ENCODE results near the gene ATP5F1C.

The ATP5F1C gene

DNA sequence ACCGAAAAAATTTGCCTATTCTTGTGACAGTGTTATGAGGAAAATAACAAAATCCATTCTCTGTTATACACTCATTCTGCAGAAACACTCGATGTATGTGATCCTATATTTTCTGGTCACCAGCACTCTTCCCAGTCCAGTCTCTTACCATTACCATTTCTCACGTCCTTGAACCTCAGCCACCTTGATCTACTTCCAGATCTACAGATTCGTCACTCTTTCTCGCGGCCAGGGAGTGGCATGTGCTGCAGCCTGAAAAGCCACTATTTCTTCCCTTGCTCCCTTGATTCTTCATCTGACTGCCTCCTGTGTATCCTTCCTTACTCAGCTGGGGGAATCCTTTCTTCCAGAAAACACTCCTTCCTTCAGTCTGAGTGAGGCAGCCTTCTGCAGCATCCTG is 16.2 kb downstream of the ATP5F1C start (continued):
- TF ChIP-seq, protein P1, sequence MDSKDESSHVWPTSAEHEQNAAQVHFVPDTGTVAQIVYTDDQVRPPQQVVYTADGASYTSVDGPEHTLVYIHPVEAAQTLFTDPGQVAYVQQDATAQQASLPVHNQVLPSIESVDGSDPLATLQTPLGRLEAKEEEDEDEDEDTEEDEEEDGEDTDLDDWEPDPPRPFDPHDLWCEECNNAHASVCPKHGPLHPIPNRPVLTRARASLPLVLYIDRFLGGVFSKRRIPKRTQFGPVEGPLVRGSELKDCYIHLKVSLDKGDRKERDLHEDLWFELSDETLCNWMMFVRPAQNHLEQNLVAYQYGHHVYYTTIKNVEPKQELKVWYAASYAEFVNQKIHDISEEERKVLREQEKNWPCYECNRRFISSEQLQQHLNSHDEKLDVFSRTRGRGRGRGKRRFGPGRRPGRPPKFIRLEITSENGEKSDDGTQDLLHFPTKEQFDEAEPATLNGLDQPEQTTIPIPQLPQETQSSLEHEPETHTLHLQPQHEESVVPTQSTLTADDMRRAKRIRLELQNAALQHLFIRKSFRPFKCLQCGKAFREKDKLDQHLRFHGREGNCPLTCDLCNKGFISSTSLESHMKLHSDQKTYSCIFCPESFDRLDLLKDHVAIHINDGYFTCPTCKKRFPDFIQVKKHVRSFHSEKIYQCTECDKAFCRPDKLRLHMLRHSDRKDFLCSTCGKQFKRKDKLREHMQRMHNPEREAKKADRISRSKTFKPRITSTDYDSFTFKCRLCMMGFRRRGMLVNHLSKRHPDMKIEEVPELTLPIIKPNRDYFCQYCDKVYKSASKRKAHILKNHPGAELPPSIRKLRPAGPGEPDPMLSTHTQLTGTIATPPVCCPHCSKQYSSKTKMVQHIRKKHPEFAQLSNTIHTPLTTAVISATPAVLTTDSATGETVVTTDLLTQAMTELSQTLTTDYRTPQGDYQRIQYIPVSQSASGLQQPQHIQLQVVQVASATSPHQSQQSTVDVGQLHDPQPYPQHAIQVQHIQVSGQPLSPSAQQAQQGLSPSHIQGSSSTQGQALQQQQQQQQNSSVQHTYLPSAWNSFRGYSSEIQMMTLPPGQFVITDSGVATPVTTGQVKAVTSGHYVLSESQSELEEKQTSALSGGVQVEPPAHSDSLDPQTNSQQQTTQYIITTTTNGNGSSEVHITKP (tag by site-specific recombination; IDR thresholded peaks at IDR 0.05): no peak
- TF ChIP-seq GLIS1 (tag by site-specific recombination; IDR thresholded peaks at IDR 0.05) (no peak), ZNF157 (tag by site-specific recombination; IDR thresholded peaks at IDR 0.05) (no peak), ZSCAN30 (tag by site-specific recombination; IDR thresholded peaks at IDR 0.05) (no peak), ZNF585B (tag by site-specific recombination; IDR thresholded peaks at IDR 0.05) (no peak), ZFP69B (tag by site-specific recombination; IDR thresholded peaks at IDR 0.05) (no peak)

- TF ChIP-seq ATF2 (tag by site-specific recombination; IDR thresholded peaks at IDR 0.05; ENCODE audit: low read depth) (no peak), ZNF140 (tag by site-specific recombination; IDR thresholded peaks at IDR 0.05) (no peak), ZNF280C (tag by site-specific recombination; IDR thresholded peaks at IDR 0.05) (no peak), ZNF629 (tag by site-specific recombination; IDR thresholded peaks at IDR 0.05) (no peak), ZNF292 (tag by site-specific recombination; IDR thresholded peaks at IDR 0.05; ENCODE audit: borderline replicate concordance, low read depth) (no peak), ZFP3 (tag by site-specific recombination; IDR thresholded peaks at IDR 0.05; ENCODE audit: low read depth) (no peak), ZNF792 (tag by site-specific recombination; IDR thresholded peaks at IDR 0.05) (no peak), ZBTB10 (tag by site-specific recombination; IDR thresholded peaks at IDR 0.05) (no peak), ZNF416 (tag by site-specific recombination; IDR thresholded peaks at IDR 0.05) (no peak), TRIM28 (IDR thresholded peaks at IDR 0.05; ENCODE audit: borderline replicate concordance, low read length) (no peak), ZNF548 (tag by site-specific recombination; IDR thresholded peaks at IDR 0.05) (no peak), ZNF121 (tag by site-specific recombination; IDR thresholded peaks at IDR 0.05) (no peak)
- TF ChIP-seq, protein P2, sequence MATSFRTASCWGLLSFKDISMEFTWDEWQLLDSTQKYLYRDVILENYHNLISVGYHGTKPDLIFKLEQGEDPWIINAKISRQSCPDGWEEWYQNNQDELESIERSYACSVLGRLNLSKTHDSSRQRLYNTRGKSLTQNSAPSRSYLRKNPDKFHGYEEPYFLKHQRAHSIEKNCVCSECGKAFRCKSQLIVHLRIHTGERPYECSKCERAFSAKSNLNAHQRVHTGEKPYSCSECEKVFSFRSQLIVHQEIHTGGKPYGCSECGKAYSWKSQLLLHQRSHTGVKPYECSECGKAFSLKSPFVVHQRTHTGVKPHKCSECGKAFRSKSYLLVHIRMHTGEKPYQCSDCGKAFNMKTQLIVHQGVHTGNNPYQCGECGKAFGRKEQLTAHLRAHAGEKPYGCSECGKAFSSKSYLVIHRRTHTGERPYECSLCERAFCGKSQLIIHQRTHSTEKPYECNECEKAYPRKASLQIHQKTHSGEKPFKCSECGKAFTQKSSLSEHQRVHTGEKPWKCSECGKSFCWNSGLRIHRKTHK (tag by site-specific recombination; IDR thresholded peaks at IDR 0.05): no peak
- TF ChIP-seq, protein P3, sequence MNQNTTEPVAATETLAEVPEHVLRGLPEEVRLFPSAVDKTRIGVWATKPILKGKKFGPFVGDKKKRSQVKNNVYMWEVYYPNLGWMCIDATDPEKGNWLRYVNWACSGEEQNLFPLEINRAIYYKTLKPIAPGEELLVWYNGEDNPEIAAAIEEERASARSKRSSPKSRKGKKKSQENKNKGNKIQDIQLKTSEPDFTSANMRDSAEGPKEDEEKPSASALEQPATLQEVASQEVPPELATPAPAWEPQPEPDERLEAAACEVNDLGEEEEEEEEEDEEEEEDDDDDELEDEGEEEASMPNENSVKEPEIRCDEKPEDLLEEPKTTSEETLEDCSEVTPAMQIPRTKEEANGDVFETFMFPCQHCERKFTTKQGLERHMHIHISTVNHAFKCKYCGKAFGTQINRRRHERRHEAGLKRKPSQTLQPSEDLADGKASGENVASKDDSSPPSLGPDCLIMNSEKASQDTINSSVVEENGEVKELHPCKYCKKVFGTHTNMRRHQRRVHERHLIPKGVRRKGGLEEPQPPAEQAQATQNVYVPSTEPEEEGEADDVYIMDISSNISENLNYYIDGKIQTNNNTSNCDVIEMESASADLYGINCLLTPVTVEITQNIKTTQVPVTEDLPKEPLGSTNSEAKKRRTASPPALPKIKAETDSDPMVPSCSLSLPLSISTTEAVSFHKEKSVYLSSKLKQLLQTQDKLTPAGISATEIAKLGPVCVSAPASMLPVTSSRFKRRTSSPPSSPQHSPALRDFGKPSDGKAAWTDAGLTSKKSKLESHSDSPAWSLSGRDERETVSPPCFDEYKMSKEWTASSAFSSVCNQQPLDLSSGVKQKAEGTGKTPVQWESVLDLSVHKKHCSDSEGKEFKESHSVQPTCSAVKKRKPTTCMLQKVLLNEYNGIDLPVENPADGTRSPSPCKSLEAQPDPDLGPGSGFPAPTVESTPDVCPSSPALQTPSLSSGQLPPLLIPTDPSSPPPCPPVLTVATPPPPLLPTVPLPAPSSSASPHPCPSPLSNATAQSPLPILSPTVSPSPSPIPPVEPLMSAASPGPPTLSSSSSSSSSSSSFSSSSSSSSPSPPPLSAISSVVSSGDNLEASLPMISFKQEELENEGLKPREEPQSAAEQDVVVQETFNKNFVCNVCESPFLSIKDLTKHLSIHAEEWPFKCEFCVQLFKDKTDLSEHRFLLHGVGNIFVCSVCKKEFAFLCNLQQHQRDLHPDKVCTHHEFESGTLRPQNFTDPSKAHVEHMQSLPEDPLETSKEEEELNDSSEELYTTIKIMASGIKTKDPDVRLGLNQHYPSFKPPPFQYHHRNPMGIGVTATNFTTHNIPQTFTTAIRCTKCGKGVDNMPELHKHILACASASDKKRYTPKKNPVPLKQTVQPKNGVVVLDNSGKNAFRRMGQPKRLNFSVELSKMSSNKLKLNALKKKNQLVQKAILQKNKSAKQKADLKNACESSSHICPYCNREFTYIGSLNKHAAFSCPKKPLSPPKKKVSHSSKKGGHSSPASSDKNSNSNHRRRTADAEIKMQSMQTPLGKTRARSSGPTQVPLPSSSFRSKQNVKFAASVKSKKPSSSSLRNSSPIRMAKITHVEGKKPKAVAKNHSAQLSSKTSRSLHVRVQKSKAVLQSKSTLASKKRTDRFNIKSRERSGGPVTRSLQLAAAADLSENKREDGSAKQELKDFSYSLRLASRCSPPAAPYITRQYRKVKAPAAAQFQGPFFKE (tag by site-specific recombination; IDR thresholded peaks at IDR 0.05; ENCODE audit: borderline replicate concordance): no peak
- Histone ChIP-seq H3K4me1 (ENCODE audit: control insufficient read depth, insufficient read depth, low read length) (no peaks in the 10 kb centered on the region), H3K4me3 (ENCODE audit: low read depth, low read length) (no peak overlapping the region), H3K27ac (ENCODE audit: extremely low read depth, low read depth, low read length) (no peak overlapping the region), H3K36me3 (ENCODE audit: control insufficient read depth in 2 of 2, insufficient read depth in 1 of 2, low read length in 2 of 2) (peaks cover 64 to 78% of the 10 kb centered on the region in 2 experiments), H3K9me3 (ENCODE audit: control insufficient read depth, insufficient read depth, low read depth, low read length) (no peaks in the 10 kb centered on the region)
- ChIA-PET POLR2A (no interaction called here), CTCF (no interaction called here)
Measured at GRCh38 chr10:7804741-7805140, 16.8 kb downstream of the ATP5F1C start.
